ENCODE results near the gene ACSF3. TPM values are rescaled to one million over a fixed set of nuclear protein-coding genes. Genes with fewer than 3 reads are reported as not detected.

Gene ACSF3
- total RNA-seq, 1 experiment from 2014 or later = 33.5 TPM

DNA sequence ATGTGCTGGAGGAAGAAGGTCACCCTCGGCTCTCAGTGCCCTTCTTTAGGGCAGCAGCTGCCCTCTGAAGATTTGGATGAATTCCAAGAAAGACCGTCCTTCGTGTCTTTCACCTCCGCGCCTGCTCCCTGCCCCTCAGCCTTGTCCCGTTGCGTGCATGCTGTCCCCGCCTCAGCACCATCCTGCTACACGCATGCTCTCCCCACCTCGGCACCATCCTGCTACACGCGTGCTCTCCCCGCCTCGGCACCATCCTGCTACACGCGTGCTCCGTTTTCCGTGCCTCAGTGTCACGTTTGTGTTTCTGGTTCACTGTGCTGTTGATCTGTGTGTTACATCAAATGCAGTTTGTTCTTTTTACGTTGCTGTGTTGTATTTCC lies 13.5 kb downstream of the ACSF3 start:
- ChIA-PET CTCF (no interaction called here), POLR2A (ENCODE audit: unreplicated experiment) (no interaction called here)
- H3K4me3 ChIP-seq (ENCODE audit: low read length) = no peak overlapping the region
- DNase-seq (no peak), ATAC-seq (no peak)
- H3K9me2 ChIP-seq (replicated peaks; ENCODE audit: low read length) = no peaks in the 10 kb centered on the region
- no TSS peak for BruUV-seq (replicated peaks)
- no peaks in the 10 kb centered on the region for H3K9me3 ChIP-seq (ENCODE audit: low read length)
- H3K4me2 ChIP-seq (ENCODE audit: low read length) = no peak overlapping the region
- H3K4me1 ChIP-seq (ENCODE audit: insufficient read depth, low read length) = no peaks in the 10 kb centered on the region
- intact Hi-C loops (cut with micrococcal nuclease) = no loop called here
- H3K27ac ChIP-seq (ENCODE audit: low read length) = no peak overlapping the region
- no peaks in the 10 kb centered on the region for H3F3A ChIP-seq (ENCODE audit: low read length, unreplicated experiment)
- no peak for TF ChIP-seq CTCF (conservative IDR thresholded peaks at IDR 0.05; ENCODE audit: low read depth, low read length)
- TF ChIP-seq EZH2phosphoT487 (IDR thresholded peaks at IDR 0.05; ENCODE audit: borderline replicate concordance, low read length) = no peak
- TF ChIP-seq EZH2 (IDR thresholded peaks at IDR 0.05; ENCODE audit: low read length, unreplicated experiment) = no peak
- H3K9ac ChIP-seq (ENCODE audit: low read length) = no peak overlapping the region
- H3K36me3 ChIP-seq (ENCODE audit: low read depth, low read length) = no peaks in the 10 kb centered on the region
- no peak overlapping the region for H2AFZ ChIP-seq (ENCODE audit: low read length)
- H3K27me3 ChIP-seq (ENCODE audit: low read length) = no peaks in the 10 kb centered on the region
- no peaks in the 10 kb centered on the region for H4K20me1 ChIP-seq (ENCODE audit: low read length)
- H3K79me2 ChIP-seq (ENCODE audit: low read length) = no peaks in the 10 kb centered on the region

- ChIA-PET POLR2A (ENCODE audit: unreplicated experiment) (no interaction called here), CTCF (no interaction called here)
- BruUV-seq (replicated peaks) = no TSS peak
- H3K9me2 ChIP-seq (replicated peaks; ENCODE audit: low read length) = no peaks in the 10 kb centered on the region
- no peaks in the 10 kb centered on the region for H3K4me1 ChIP-seq (ENCODE audit: insufficient read depth, low read length)
- no peak for TF ChIP-seq EZH2phosphoT487 (IDR thresholded peaks at IDR 0.05; ENCODE audit: borderline replicate concordance, low read length)
- no peak for TF ChIP-seq CTCF (conservative IDR thresholded peaks at IDR 0.05; ENCODE audit: low read depth, low read length)
- no peak for TF ChIP-seq EZH2 (IDR thresholded peaks at IDR 0.05; ENCODE audit: low read length, unreplicated experiment)
- H3K9me3 ChIP-seq (ENCODE audit: low read length) = no peaks in the 10 kb centered on the region
- intact Hi-C loops (cut with micrococcal nuclease) = no loop called here
- no peak overlapping the region for H3K27ac ChIP-seq (ENCODE audit: low read length)
- no peaks in the 10 kb centered on the region for H4K20me1 ChIP-seq (ENCODE audit: low read length)
- ATAC-seq (no peak), DNase-seq (no peak)
- H3K36me3 ChIP-seq (ENCODE audit: low read depth, low read length) = no peaks in the 10 kb centered on the region
- H3K79me2 ChIP-seq (ENCODE audit: low read length) = no peaks in the 10 kb centered on the region
- no peaks in the 10 kb centered on the region for H3F3A ChIP-seq (ENCODE audit: low read length, unreplicated experiment)
- H3K9ac ChIP-seq (ENCODE audit: low read length) = no peak overlapping the region
- H3K4me3 ChIP-seq (ENCODE audit: low read length) = no peak overlapping the region
- H3K4me2 ChIP-seq (ENCODE audit: low read length) = no peak overlapping the region
- no peak overlapping the region for H2AFZ ChIP-seq (ENCODE audit: low read length)
- no peaks in the 10 kb centered on the region for H3K27me3 ChIP-seq (ENCODE audit: low read length)
Measured at GRCh38 chr16:89108416-89108815, 14.8 kb downstream of the ACSF3 start.

DNA sequence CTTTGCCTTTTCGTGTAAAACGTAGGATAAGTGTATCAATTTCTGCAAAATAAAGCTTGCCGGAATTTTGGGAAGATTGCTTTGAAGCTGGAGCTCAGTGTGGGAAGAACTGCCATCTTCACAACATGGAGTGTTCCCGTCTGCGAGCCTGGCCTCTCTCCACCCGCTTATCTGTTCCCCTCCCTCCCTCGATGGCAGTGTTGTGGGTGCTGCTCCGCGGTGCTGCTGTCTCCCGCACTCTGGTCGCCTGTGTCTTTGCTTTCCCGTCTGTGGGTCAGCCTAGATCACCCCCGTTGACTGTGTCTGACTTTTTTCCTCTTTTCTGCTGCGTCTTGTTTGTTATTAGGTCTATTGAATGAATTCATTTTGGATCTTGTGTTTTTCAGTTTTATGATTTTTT lies 17.0 kb downstream of the ACSF3 start:
- no TSS peak for BruUV-seq (replicated peaks)
- intact Hi-C loops (cut with micrococcal nuclease) = no loop called here

More for the DNA sequence above, 17.0 kb downstream of the ACSF3 start:
- no peaks in the 10 kb centered on the region for H3K36me3 ChIP-seq (ENCODE audit: low read depth, low read length)
- H3K9me3 ChIP-seq (ENCODE audit: low read length) = no peaks in the 10 kb centered on the region
- H3K4me3 ChIP-seq (ENCODE audit: low read length) = no peak overlapping the region
- no peaks in the 10 kb centered on the region for H4K20me1 ChIP-seq (ENCODE audit: low read length)
- no peaks in the 10 kb centered on the region for H3K9me2 ChIP-seq (replicated peaks; ENCODE audit: low read length)
- H3F3A ChIP-seq (ENCODE audit: low read length, unreplicated experiment) = no peaks in the 10 kb centered on the region
- ChIA-PET CTCF (no interaction called here), POLR2A (ENCODE audit: unreplicated experiment) (no interaction called here)
- H3K9ac ChIP-seq (ENCODE audit: low read length) = no peak overlapping the region
- H3K4me2 ChIP-seq (ENCODE audit: low read length) = no peak overlapping the region
- no peak overlapping the region for H3K27ac ChIP-seq (ENCODE audit: low read length)
- no peaks in the 10 kb centered on the region for H3K79me2 ChIP-seq (ENCODE audit: low read length)
- no peak for ATAC-seq
- no peak for TF ChIP-seq EZH2 (IDR thresholded peaks at IDR 0.05; ENCODE audit: low read length, unreplicated experiment)
- TF ChIP-seq CTCF (conservative IDR thresholded peaks at IDR 0.05; ENCODE audit: low read depth, low read length) = no peak
- no peaks in the 10 kb centered on the region for H3K27me3 ChIP-seq (ENCODE audit: low read length)
- H3K4me1 ChIP-seq (ENCODE audit: insufficient read depth, low read length) = no peaks in the 10 kb centered on the region
- no peak for DNase-seq
- no peak overlapping the region for H2AFZ ChIP-seq (ENCODE audit: low read length)
